HepG2 (cell line): ENCODE data around the gene SNX9. TPM values are rescaled to one million over a fixed set of nuclear protein-coding genes. Genes with fewer than 3 reads are reported as not detected.

ENCODE experiments used
- AKNA ChIP-seq: sonication (generic); formaldehyde crosslinking; IDR thresholded peaks from 2 replicates; pipeline ENCODE4 v1.4.0; 2020; ENCODE audit warnings: missing genetic modification reagents, borderline replicate concordance
- CBX1 ChIP-seq: IDR thresholded peaks from one replicate; pipeline ENCODE4 v1.6.1; 2016; ENCODE audit warnings: antibody characterized with exemption, low read depth
- IRX3 ChIP-seq: sonication (generic); formaldehyde crosslinking; IDR thresholded peaks from 2 replicates; pipeline ENCODE4 v1.8.1; 2023; ENCODE audit warnings: mild to moderate bottlenecking, low read depth, missing genetic modification reagents, borderline replicate concordance
- JUND ChIP-seq: sonication (generic); formaldehyde crosslinking; IDR thresholded peaks from 2 replicates; pipeline ENCODE4 v1.8.0; 2022; ENCODE audit warnings: mild to moderate bottlenecking, missing genetic modification reagents
- MAZ ChIP-seq, 2 experiments: sonication (generic) in 1 of 2; formaldehyde crosslinking in 1 of 2; IDR thresholded peaks; 2 replicates each; pipeline versions ENCODE4 v1.5.0 to v1.6.1; 2012 to 2020; ENCODE audit warnings: low read depth in 2 of 2, mild to moderate bottlenecking in 2 of 2, borderline replicate concordance in 1 of 2, improper control_type of control experiment in 1 of 2, low read length in 1 of 2, missing genetic modification reagents in 1 of 2, moderate library complexity in 1 of 2
- MED8 ChIP-seq: sonication (generic); formaldehyde crosslinking; IDR thresholded peaks from 2 replicates; pipeline ENCODE4 v1.8.1; 2023; ENCODE audit warnings: mild to moderate bottlenecking, missing genetic modification reagents; ENCODE audit not compliant: insufficient replicate concordance
- MEIS2 ChIP-seq: sonication (generic); formaldehyde crosslinking; IDR thresholded peaks from 2 replicates; pipeline ENCODE4 v1.9.0; 2021; ENCODE audit warnings: mild to moderate bottlenecking, missing genetic modification reagents
- NCOA1 ChIP-seq: sonication (generic); formaldehyde crosslinking; IDR thresholded peaks from 2 replicates; pipeline ENCODE4 v1.9.0; 2021; ENCODE audit warnings: missing genetic modification reagents
- NFE2L2 ChIP-seq: fragments of 150-350 bp; IDR thresholded peaks from 2 replicates; pipeline ENCODE4 v1.6.1; 2014; ENCODE audit warnings: low read length
- RELA ChIP-seq: sonication (generic); formaldehyde crosslinking; IDR thresholded peaks from 2 replicates; pipeline ENCODE4 v1.4.0; 2020; ENCODE audit warnings: missing genetic modification reagents
- REST ChIP-seq, 2 experiments: IDR thresholded peaks; 2 replicates each; pipeline ENCODE4 v1.6.1; 2011 to 2012; ENCODE audit warnings: low read length in 2 of 2, borderline replicate concordance in 1 of 2, low read depth in 1 of 2, mild to moderate bottlenecking in 1 of 2, moderate library complexity in 1 of 2
- RORA ChIP-seq: sonication (generic); formaldehyde crosslinking; IDR thresholded peaks from 2 replicates; pipeline ENCODE4 v1.5.0; 2020; ENCODE audit warnings: mild to moderate bottlenecking, missing genetic modification reagents, moderate library complexity
- TBP ChIP-seq: sonication (generic); formaldehyde crosslinking; IDR thresholded peaks from 2 replicates; pipeline ENCODE4 v1.5.0; 2020; ENCODE audit warnings: missing genetic modification reagents
- THAP7 ChIP-seq: sonication (generic); formaldehyde crosslinking; IDR thresholded peaks from 2 replicates; pipeline ENCODE4 v1.8.1; 2023; ENCODE audit warnings: mild to moderate bottlenecking, missing genetic modification reagents
- ZBTB42 ChIP-seq: sonication (generic); formaldehyde crosslinking; IDR thresholded peaks from 2 replicates; pipeline ENCODE4 v1.5.0; 2020; ENCODE audit warnings: mild to moderate bottlenecking, missing genetic modification reagents
- ZFP90 ChIP-seq: sonication (generic); formaldehyde crosslinking; IDR thresholded peaks from 2 replicates; pipeline ENCODE4 v1.8.0; 2022; ENCODE audit warnings: missing genetic modification reagents, mild to moderate bottlenecking, inconsistent platforms, borderline replicate concordance
- ZNF331 ChIP-seq: sonication (generic); formaldehyde crosslinking; IDR thresholded peaks from 2 replicates; pipeline ENCODE4 v1.4.0; 2020; ENCODE audit warnings: missing genetic modification reagents
- ZNF660 ChIP-seq: sonication (generic); formaldehyde crosslinking; IDR thresholded peaks from 2 replicates; pipeline ENCODE4 v1.5.1; 2020; ENCODE audit warnings: mild to moderate bottlenecking, low read depth, missing genetic modification reagents, borderline replicate concordance
- ZNF746 ChIP-seq: sonication (generic); formaldehyde crosslinking; IDR thresholded peaks from 2 replicates; pipeline ENCODE4 v1.8.0; 2022; ENCODE audit warnings: mild to moderate bottlenecking, missing genetic modification reagents
- ZNF768 ChIP-seq: sonication (generic); formaldehyde crosslinking; IDR thresholded peaks from 2 replicates; pipeline ENCODE4 v1.4.0; 2020; ENCODE audit warnings: missing genetic modification reagents
- polyA plus RNA-seq, 8 experiments: library from polyadenylated mRNA; depleted of rRNA in 3 of 8; stranded (reverse) in 7 of 8; unstranded in 1 of 8; fragments of >200 nt; fragmentation: Illumina TruSeq in 4 of 8; extraction: Trizol in 4 of 8; gene quantifications; 2 replicates each; pipeline versions ENCODE4 v1.2.1 to v1.2.3, GENCODE V29; 2011 to 2016; ENCODE audit warnings: low read depth in 4 of 8, missing spikeins in 1 of 8, mixed read lengths in 1 of 8; ENCODE audit not compliant: insufficient read depth in 1 of 8
- total RNA-seq, 5 experiments: library from RNA; depleted of rRNA; stranded (reverse); fragments of >200 nt; fragmentation: Illumina TruSeq; extraction: Trizol; gene quantifications; 2 replicates each; pipeline ENCODE4 v1.2.3, GENCODE V29; 2016; ENCODE audit warnings: low read depth in 1 of 5

Gene SNX9
- total and polyA plus RNA-seq, 2 of the 13 experiments (the other 11 are each of a cell fraction or from before 2014, with no cell fraction given): 21.9 to 36.0 TPM

- TF ChIP-seq ZFP90 (0 out of 2 replicates have a peak, but pooled peaks have one; percentile 45), ZNF746 (0 out of 2 replicates have a peak, but pooled peaks have one; percentile 50), MAZ (IDR thresholded peaks at IDR 0.05; ENCODE audit: borderline replicate concordance, low read depth, low read length) (no peak; the same call in 1 of the 2 replicates), MAZ (CRISPR knock-in tag; IDR thresholded peaks at IDR 0.05; ENCODE audit: low read depth) (no peak), ZNF768 (CRISPR knock-in tag) (peak; percentile 42), THAP7 (CRISPR knock-in tag) (no peak), MEIS2 (no peak), IRX3 (no peak), JUND (CRISPR knock-in tag) (no peak), RORA (CRISPR knock-in tag) (no peak), MED8 (CRISPR knock-in tag) (no peak), ZBTB42 (CRISPR knock-in tag) (no peak), RELA (CRISPR knock-in tag) (no peak), ZNF331 (no peak), REST (IDR thresholded peaks at IDR 0.05; ENCODE audit: borderline replicate concordance in 1 of 2, low read depth in 1 of 2, low read length in 2 of 2) (no peak; a peak in 1 of 4 replicates), ZNF660 (CRISPR knock-in tag) (no peak), NFE2L2 (no peak), NCOA1 (CRISPR knock-in tag) (no peak), CBX1 (no peak), AKNA (CRISPR knock-in tag) (no peak), TBP (CRISPR knock-in tag) (no peak)
These were observed 703 bp downstream of the SNX9 start (continued) for GRCh38 chr6:157823528-157824370.
